Pons (tissue), 1 donor: Measurements from ENCODE around the gene PRPH.
"Not testable (repeated sequence)": the region's sequence is repeated elsewhere in the genome, so short reads cannot be mapped to it uniquely, and the experiment has no call there.

Source experiments
- DNase-seq: peaks from one replicate; pipeline ENCODE4 v3.0.0-alpha.2; 2016; ENCODE audit warnings: low spot score

The PRPH gene

GRCh38 chr12:49295082-49295936, at the start of gene PRPH:
Gene PRPH, plus strand, starts transcription at chr12:49295147. Its CDS starts 54 bp downstream, at chr12:49295201.
- no peak for DNase-seq

- DNase-seq = no peak
These were observed 43.6 kb upstream of the PRPH start for GRCh38 chr12:49251357-49251756.

GRCh38 chr12:49253033-49253623, 41.8 kb upstream of the PRPH start:
- no peak for DNase-seq

- DNase-seq = not testable (repeated sequence)
These were observed 39.5 kb upstream of the PRPH start for GRCh38 chr12:49255456-49255855.

- no peak for DNase-seq
These were observed 38.9 kb upstream of the PRPH start for GRCh38 chr12:49255857-49256637.

GRCh38 chr12:49257508-49258184, 37.3 kb upstream of the PRPH start:
- not testable (repeated sequence) for DNase-seq

GRCh38 chr12:49259452-49259851, 35.5 kb upstream of the PRPH start:
- DNase-seq = no peak

- DNase-seq = no peak
These were observed 34.8 kb upstream of the PRPH start for GRCh38 chr12:49260166-49260565.

GRCh38 chr12:49260571-49261363, 34.2 kb upstream of the PRPH start:
- no peak for DNase-seq

- DNase-seq = no peak
These were observed 33.2 kb upstream of the PRPH start for GRCh38 chr12:49261721-49262120.

- DNase-seq = no peak
These were observed 31.6 kb upstream of the PRPH start for GRCh38 chr12:49263400-49263763.

- no peak for DNase-seq
These were observed 30.5 kb upstream of the PRPH start for GRCh38 chr12:49264466-49264872.

- peak; percentile 63 for DNase-seq
These were observed 29.8 kb upstream of the PRPH start, which contains the start of gene TUBA1C for GRCh38 chr12:49264873-49265792. Gene TUBA1C, plus strand, starts transcription at chr12:49265082. Its CDS starts 100 bp downstream, at chr12:49265182.

GRCh38 chr12:49269191-49269590, 25.8 kb upstream of the PRPH start:
- not testable (repeated sequence) for DNase-seq

- no peak for DNase-seq
These were observed 21.9 kb upstream of the PRPH start for GRCh38 chr12:49272790-49273725.

GRCh38 chr12:49273726-49274395, 21.1 kb upstream of the PRPH start:
- DNase-seq = no peak

GRCh38 chr12:49274396-49275069, 20.4 kb upstream of the PRPH start:
- no peak for DNase-seq
